GM21528 (cell line): ENCODE results near the gene ARHGAP22.
"Not testable (repeated sequence)": the region's sequence is repeated elsewhere in the genome, so short reads cannot be mapped to it uniquely, and the experiment has no call there.

ENCODE experiments used
- ATAC-seq: cut with Tn5 transposase; IDR thresholded peaks from one replicate; pipeline ENCODE4 v1.9.1; 2021; ENCODE audit warnings: mild to moderate bottlenecking, moderate library complexity; ENCODE audit not compliant: unreplicated experiment, low FRiP score

Gene ARHGAP22, protein sequence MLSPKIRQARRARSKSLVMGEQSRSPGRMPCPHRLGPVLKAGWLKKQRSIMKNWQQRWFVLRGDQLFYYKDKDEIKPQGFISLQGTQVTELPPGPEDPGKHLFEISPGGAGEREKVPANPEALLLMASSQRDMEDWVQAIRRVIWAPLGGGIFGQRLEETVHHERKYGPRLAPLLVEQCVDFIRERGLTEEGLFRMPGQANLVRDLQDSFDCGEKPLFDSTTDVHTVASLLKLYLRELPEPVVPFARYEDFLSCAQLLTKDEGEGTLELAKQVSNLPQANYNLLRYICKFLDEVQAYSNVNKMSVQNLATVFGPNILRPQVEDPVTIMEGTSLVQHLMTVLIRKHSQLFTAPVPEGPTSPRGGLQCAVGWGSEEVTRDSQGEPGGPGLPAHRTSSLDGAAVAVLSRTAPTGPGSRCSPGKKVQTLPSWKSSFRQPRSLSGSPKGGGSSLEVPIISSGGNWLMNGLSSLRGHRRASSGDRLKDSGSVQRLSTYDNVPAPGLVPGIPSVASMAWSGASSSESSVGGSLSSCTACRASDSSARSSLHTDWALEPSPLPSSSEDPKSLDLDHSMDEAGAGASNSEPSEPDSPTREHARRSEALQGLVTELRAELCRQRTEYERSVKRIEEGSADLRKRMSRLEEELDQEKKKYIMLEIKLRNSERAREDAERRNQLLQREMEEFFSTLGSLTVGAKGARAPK

GRCh38 chr10:48604991-48605508 lies at the start of gene ARHGAP22:
ARHGAP22 (minus strand) TSS chr10:48605073; CDS start chr10:48604796, 277 bp downstream.
- ATAC-seq = no peak

GRCh38 chr10:48653944-48654698 lies 49.2 kb upstream of the ARHGAP22 start:
- no peak for ATAC-seq

- no peak for ATAC-seq
These were observed 48.5 kb upstream of the ARHGAP22 start for GRCh38 chr10:48653347-48653746.

- no peak for ATAC-seq
These were observed 47.5 kb upstream of the ARHGAP22 start for GRCh38 chr10:48652344-48652743.

DNA sequence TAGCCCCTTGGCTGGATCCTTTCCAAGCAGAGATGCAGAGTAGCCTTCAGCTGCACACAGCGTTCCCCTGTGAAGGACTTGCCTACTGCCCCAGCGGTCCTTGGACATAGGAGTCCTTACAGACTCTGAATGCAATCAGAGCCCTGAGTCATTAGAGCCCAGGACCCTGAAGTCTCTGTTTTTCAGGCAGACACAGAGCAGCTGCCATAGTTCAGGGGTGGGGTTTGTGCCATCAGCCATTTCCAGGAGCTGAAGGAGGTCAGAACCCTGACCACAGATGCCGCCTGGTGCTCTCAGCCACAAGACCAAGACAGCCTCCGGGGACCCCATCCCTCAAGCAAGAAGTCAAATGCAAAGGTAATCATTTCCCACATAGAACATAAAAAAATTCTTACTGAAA lies 47.0 kb upstream of the ARHGAP22 start:
- ATAC-seq = no peak

- ATAC-seq = no peak
These were observed 46.4 kb upstream of the ARHGAP22 start for GRCh38 chr10:48651293-48651692.

DNA sequence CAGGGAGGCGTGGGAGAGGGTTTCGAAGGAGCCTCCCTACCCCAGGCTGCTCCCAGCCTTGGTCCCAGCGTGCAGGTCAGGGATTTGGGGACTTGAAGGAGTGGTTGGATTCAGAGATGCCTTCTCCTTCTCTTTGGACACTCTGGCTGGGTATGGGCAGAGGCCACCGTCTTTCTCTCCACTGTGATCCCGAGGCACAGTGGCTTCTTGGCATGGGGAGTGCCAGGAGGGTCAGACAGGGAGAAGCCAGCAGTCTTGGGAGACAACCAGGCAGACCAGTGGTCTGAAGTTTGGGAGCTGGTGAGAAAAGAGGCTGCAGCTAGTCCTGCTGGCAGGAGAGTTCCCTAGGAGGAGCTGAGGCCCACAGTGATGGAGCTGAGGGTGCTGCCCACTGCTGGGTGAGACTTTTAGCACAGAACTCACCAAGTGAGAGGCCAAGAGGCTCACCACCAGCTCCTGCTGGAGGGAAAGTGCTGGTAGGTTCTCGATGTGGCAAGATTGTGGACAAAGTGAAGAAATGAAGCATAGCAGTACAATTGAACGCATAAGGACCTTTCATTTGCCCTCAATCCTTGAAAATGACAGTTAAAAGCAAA lies 44.6 kb upstream of the ARHGAP22 start:
- no peak for ATAC-seq

DNA sequence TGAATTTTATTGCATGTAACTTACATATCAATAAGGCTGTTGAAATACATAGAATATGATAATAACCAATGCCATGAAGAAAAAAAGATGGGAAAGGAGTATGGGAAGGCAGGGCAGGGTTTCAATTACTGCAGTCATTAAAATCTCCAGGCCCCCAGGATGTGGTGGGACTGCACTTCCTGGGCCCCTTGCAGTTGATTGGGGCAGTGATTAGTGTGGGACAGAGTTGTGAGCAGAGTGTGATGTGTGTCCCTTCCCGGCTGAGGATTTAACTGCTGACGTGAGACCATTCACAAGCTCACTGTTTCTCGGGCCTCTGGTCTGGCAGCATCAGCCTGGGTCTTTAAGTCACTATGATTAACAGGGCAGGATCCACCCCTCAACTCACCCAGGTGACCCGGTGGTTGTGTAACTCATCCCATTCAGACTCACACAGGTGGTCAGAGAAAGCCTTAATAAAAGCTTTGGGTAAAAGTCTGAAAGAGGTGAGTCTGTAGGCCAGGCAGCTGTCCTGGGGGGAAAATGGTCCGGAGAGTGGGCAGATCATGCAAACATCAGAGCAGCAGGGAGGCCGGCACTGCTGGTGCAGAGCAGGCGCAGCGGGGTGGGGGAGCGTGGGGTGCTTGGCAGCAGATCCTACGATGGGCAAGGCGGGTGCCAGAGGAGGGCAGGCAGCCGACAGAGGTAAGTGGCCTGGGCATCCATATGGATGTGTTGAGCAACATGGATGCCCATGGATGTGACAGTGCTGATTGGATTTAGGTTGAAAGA lies 43.5 kb upstream of the ARHGAP22 start:
- no peak for ATAC-seq

DNA sequence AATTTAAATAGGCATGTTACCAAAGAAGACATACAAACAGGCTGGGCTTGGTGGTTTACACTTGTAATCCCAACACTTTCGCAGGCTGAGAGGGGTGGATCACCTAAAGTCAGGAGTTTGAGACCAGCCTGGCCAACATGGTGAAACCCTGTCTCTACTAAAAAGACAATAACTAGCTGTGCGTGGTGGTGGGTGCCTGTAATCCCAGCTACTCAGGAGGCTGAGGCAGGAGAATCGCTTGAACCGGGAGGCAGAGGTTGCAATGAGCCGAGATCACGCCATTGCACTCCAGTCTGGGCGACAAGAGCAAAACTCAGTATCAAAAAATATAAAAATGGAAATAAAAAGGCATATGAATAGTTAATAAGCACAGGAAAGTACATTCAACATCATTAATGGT lies 42.2 kb upstream of the ARHGAP22 start:
- ATAC-seq = not testable (repeated sequence)

GRCh38 chr10:48645600-48645999 lies 40.7 kb upstream of the ARHGAP22 start:
- no peak for ATAC-seq

DNA sequence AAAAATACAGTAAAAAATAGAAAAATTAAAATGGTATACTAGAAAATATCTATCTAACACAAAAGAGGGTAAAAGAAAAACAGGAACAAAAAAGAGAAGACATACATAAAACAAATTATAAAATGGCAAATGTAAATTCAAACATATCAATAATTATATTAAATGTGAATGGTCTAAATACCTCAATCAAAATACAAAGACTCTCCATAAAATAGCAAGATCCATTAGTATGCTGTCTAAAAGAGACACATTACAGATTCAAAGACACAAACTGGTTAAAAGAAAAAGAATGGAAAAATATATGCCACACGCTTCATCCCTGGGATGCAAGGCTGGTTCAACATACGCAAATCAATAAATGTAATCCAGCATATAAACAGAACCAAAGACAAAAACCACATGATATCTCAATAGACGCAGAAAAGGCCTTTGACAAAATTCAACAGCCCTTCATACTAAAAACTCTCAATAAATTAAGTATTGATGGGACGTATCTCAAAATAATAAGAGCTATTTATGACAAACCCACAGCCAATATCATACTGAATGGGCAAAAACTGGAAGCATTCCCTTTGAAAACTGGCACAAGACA lies 36.3 kb upstream of the ARHGAP22 start:
- not testable (repeated sequence) for ATAC-seq

DNA sequence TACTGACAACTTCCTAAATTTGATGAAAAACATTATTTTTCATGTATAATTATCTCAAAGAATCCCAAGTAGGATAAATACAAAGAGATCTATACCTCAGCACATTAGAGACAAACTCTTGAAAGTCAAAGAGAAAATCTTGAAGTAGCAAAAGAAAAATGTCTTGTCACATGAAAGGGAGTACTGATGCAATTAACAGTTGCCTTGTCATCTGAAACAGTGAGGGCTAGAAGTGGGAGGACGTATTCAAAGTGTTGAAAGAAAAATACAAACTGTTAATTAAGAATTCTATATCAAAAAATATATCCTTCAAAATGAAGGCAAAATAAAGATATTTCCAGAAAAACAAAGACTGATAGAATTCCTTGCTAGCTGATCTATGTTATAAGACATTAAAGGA lies 35.5 kb upstream of the ARHGAP22 start:
- no peak for ATAC-seq

DNA sequence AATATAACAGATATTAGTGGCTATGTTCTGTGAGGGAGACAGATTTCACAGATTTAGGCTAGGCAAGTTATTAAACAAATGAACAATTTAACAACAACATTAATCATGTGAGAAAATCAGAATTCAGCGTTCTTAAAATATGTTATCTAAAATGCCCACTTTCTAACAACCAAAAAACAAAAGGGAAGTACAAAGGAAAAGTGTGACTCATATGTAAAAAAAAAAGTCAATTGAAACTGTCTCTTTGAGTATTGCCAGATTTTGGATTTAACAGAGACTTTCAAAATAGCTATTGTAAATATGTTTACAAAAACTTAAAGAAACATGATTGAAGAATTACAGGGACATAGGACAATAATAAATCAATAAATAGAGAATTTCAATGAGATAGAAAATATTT lies 34.8 kb upstream of the ARHGAP22 start:
- no peak for ATAC-seq

GRCh38 chr10:48638739-48639527 lies 34.1 kb upstream of the ARHGAP22 start:
- no peak for ATAC-seq

GRCh38 chr10:48638158-48638557 lies 33.3 kb upstream of the ARHGAP22 start:
- no peak for ATAC-seq

DNA sequence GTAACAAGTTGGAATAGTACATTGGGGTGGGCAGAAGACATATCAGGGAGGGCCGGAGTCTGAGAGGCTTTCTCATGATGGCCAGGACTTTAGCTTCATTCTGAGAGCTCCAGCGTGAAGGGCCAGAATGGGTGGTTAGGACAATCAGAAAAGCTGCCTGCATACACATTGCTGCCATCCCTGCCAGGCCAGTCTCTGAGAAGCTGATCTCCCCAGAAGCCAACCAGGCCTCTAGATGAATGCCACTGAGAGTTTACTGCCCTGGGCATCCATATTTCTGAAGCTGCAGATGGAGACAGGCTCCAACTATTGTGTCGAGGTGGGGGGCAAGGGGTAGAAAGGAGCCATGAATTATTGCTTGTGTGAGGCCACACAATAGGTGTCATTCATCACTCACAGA lies 32.0 kb upstream of the ARHGAP22 start:
- ATAC-seq = no peak

- ATAC-seq = no peak
These were observed 31.4 kb upstream of the ARHGAP22 start for GRCh38 chr10:48636231-48636630.

DNA sequence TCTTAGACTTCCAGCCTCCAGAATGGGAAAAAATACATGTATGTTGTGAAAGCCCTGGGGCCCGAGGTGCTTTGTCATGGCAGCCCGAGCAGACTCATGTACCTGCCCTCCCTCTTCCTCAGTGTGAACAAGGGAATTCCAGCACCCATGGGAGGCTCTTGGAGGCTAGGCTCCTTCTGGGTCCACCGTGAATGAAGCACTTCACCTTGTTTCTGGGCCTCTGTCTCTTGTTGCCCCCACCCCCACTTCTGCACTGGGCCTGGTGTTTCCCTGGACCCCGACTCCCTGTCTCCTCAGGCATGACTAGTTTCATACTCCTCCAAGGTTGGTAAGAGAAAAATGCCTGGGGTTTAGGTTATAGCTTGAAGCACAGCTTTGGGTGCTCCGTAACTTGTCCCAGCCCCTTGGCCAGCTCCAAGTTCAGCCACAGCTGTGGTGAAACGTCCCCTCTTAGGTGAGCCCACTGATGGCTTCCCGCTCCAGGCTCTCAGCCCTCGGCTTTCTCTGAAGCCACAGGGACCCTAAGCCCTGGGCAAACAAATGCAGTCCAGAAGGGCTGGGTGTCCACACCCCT lies 30.2 kb upstream of the ARHGAP22 start:
- no peak for ATAC-seq
